Caco-2 (cell line): ENCODE measurements around the gene MORC3. TPM values are rescaled to one million over a fixed set of nuclear protein-coding genes. Genes with fewer than 3 reads are reported as not detected.

ENCODE experiments used
- BruUV-seq: library from RNA; stranded (reverse); fragments of 400-500 nt; replicated peaks from 2 replicates; lab custom pipeline; 2021; lab: Mats Ljungman, UMichigan
- CTCF ChIA-PET: fragments of 300-600 bp; sonication (Branson Sonifier 250); formaldehyde crosslinking; loops from one replicate; lab custom pipeline; 2022; ENCODE audit warnings: antibody characterized with exemption; lab: Charles Lee
- POLR2A ChIA-PET: fragments of 300-600 bp; sonication (Branson Sonifier 250); formaldehyde crosslinking; loops from one replicate; lab custom pipeline; 2022; ENCODE audit warnings: antibody characterized with exemption; lab: Charles Lee
- DNase-seq, 2 experiments: peaks; one replicate each; pipeline versions ENCODE4 v3.0.0 to v3.0.0-alpha.2; 2020 to 2022
- H3K27me3 ChIP-seq: replicated peaks from 2 replicates; pipeline ENCODE4 v1.6.0; 2011; ENCODE audit warnings: low read length; ENCODE audit not compliant: control insufficient read depth, insufficient read depth
- H3K36me3 ChIP-seq: 2 replicates; pipeline ENCODE4 v1.5.1; 2011; ENCODE audit warnings: low read length; ENCODE audit not compliant: control insufficient read depth, insufficient read depth
- H3K4me1 ChIP-seq: fragments of 250-450 bp; sonication (Bioruptor Pico); 2 replicates; pipeline ENCODE4 v1.5.1; 2020; ENCODE audit warnings: mild to moderate bottlenecking
- H3K4me3 ChIP-seq: 2 replicates; pipeline ENCODE4 v1.5.1; 2011; ENCODE audit warnings: low read depth, mild to moderate bottlenecking, control low read depth, low read length
- H3K9me3 ChIP-seq: fragments of 250-450 bp; sonication (Bioruptor Pico); 2 replicates; pipeline ENCODE4 v1.5.1; 2020; ENCODE audit warnings: mild to moderate bottlenecking, moderate library complexity
- H3K27ac Mint-ChIP-seq: one replicate; pipeline ENCODE4 v1.8.0; 2022; ENCODE audit warnings: mixed read lengths; ENCODE audit not compliant: unreplicated experiment
- H3K27me3 Mint-ChIP-seq: one replicate; pipeline ENCODE4 v1.8.0; 2022; ENCODE audit warnings: mixed read lengths; ENCODE audit not compliant: insufficient read depth, unreplicated experiment
- H3K36me3 Mint-ChIP-seq: one replicate; pipeline ENCODE4 v1.8.0; 2022; ENCODE audit warnings: mild to moderate bottlenecking, mixed read lengths; ENCODE audit not compliant: insufficient read depth, unreplicated experiment
- H3K4me1 Mint-ChIP-seq: one replicate; pipeline ENCODE4 v1.8.0; 2022; ENCODE audit warnings: low read depth, mixed read lengths; ENCODE audit not compliant: unreplicated experiment
- H3K4me3 Mint-ChIP-seq: one replicate; pipeline ENCODE4 v1.8.0; 2022; ENCODE audit warnings: mild to moderate bottlenecking, moderate library complexity, mixed read lengths; ENCODE audit not compliant: unreplicated experiment
- H3K9me3 Mint-ChIP-seq: one replicate; pipeline ENCODE4 v1.8.0; 2022; ENCODE audit warnings: mixed read lengths; ENCODE audit not compliant: unreplicated experiment
- intact Hi-C: fragments of 100-400 bp; cut with micrococcal nuclease; formaldehyde crosslinking; loops from one replicate; pipeline ENCODE4 v1.10.0; 2022; ENCODE audit not compliant: unreplicated experiment
- total RNA-seq: library from RNA; stranded (reverse); gene quantifications from 2 replicates; pipeline ENCODE4 v1.2.3, GENCODE V29; 2022
- TF ChIP-seq, protein P1 (sequence below), 2 experiments: fragments of 200-600 bp in 1 of 2; IDR thresholded peaks; 1 replicate in 1 of 2; 2 replicates in 1 of 2; pipeline versions ENCODE4 v1.5.1 to v1.8.0; 2011 to 2022; ENCODE audit warnings: antibody characterized with exemption in 1 of 2, control low read depth in 1 of 2, inconsistent platforms in 1 of 2, low read depth in 1 of 2, low read length in 1 of 2, mild to moderate bottlenecking in 1 of 2, moderate library complexity in 1 of 2; ENCODE audit not compliant: insufficient read depth in 1 of 2, severe bottlenecking in 1 of 2, unreplicated experiment in 1 of 2

The MORC3 gene
- total RNA-seq, 1 experiment from 2014 or later = 23.3 TPM

DNA sequence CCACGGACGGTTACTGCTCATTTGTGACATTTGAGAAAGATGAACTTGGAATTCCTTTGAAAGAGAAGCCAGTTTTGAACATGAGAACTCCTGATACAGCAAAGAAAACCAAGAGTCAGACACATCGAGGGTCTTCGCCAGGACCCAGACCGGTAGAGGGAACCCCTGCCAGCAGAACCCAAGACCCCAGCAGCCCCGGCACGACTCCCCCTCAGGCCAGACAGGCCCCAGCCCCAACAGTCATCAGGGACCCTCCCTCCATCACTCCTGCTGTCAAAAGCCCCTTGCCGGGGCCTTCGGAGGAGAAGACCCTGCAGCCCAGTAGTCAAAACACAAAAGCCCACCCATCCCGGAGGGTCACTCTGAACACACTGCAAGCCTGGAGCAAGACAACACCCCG, 92.9 kb downstream of the MORC3 start:
- no peaks in the 10 kb centered on the region for H3K9me3 ChIP-seq
- H3K4me3 Mint-ChIP-seq = no peak overlapping the region
- no peak for DNase-seq
- ChIA-PET CTCF (no interaction called here), POLR2A (no interaction called here)
- BruUV-seq = no TSS peak
- H3K27ac Mint-ChIP-seq = no peak overlapping the region
- peaks cover 50% of the 10 kb centered on the region for H3K36me3 Mint-ChIP-seq
- no peaks in the 10 kb centered on the region for H3K27me3 ChIP-seq
- intact Hi-C loops = no loop called here
- no peaks in the 10 kb centered on the region for H3K4me1 Mint-ChIP-seq
- H3K27me3 Mint-ChIP-seq = no peaks in the 10 kb centered on the region
- no peak overlapping the region for H3K4me3 ChIP-seq
- H3K4me1 ChIP-seq = no peaks in the 10 kb centered on the region
- TF ChIP-seq, protein P1, sequence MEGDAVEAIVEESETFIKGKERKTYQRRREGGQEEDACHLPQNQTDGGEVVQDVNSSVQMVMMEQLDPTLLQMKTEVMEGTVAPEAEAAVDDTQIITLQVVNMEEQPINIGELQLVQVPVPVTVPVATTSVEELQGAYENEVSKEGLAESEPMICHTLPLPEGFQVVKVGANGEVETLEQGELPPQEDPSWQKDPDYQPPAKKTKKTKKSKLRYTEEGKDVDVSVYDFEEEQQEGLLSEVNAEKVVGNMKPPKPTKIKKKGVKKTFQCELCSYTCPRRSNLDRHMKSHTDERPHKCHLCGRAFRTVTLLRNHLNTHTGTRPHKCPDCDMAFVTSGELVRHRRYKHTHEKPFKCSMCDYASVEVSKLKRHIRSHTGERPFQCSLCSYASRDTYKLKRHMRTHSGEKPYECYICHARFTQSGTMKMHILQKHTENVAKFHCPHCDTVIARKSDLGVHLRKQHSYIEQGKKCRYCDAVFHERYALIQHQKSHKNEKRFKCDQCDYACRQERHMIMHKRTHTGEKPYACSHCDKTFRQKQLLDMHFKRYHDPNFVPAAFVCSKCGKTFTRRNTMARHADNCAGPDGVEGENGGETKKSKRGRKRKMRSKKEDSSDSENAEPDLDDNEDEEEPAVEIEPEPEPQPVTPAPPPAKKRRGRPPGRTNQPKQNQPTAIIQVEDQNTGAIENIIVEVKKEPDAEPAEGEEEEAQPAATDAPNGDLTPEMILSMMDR (IDR thresholded peaks at IDR 0.05; ENCODE audit: insufficient read depth in 1 of 2, low read depth in 1 of 2, low read length in 1 of 2, severe bottlenecking in 1 of 2, unreplicated experiment in 1 of 2) = no peak
- no peaks in the 10 kb centered on the region for H3K9me3 Mint-ChIP-seq
- H3K36me3 ChIP-seq = no peaks in the 10 kb centered on the region

DNA sequence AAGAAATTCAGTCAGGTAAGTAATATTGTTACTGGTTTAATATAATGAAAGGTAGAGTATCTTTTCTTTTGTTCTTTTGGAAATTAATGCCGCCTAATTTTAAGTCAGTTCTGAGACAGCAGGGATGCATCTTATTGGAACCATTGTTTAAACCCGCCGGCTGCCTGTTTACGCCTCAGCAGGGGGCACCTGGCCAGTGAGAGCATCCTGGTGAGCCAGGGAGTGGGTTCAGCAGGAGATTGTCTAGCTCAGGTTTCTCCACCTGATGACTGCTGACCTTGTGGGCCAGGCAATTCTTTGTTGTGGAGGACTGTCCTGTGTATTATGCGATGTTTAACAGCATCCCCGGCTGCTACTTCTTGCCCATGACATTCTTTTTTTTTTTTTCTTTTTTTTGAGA, 95.4 kb downstream of the MORC3 start:
- POLR2A ChIA-PET = interaction anchor here (0.5 kb wide), 1 partner anchor 96 kb away, joined by 3 read pairs; no protein-coding TSS in a partner anchor

DNA sequence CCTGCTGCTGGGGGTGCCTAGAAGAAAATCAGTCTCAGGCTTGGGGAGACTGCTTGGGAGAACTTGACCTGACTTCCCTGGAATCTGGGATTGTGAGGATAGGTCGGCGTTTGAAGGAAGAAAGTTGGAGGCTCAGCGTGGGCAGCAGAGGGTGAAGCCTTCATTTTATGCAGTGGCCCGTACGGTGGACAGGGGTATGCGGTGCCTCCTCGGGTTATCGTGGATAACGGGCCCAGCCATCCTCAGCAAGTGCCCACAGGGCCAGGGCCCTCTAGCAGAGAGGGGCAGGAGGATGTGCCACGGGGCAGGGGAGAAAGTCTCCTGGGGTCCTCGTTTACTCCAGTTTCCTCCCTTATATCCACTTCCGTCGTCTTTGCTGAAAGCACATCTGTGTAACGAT, 99.2 kb downstream of the MORC3 start:
- H3K4me1 Mint-ChIP-seq = no peaks in the 10 kb centered on the region
- Histone ChIP-seq H3K27me3 (no peaks in the 10 kb centered on the region), H3K36me3 (no peaks in the 10 kb centered on the region), H3K9me3 (no peaks in the 10 kb centered on the region), H3K4me3 (no peak overlapping the region), H3K4me1 (no peaks in the 10 kb centered on the region)
- POLR2A ChIA-PET = no interaction called here
- H3K4me3 Mint-ChIP-seq = no peak overlapping the region
- no TSS peak for BruUV-seq
- TF ChIP-seq, protein P1 (IDR thresholded peaks at IDR 0.05; ENCODE audit: insufficient read depth in 1 of 2, low read depth in 1 of 2, low read length in 1 of 2, severe bottlenecking in 1 of 2, unreplicated experiment in 1 of 2) = no peak
- no peak for DNase-seq
- intact Hi-C loops = no loop called here
- no peak overlapping the region for H3K27ac Mint-ChIP-seq
- CTCF ChIA-PET = no interaction called here
- H3K27me3 Mint-ChIP-seq = no peaks in the 10 kb centered on the region
- H3K36me3 Mint-ChIP-seq = peaks cover 11% of the 10 kb centered on the region
- H3K9me3 Mint-ChIP-seq = no peaks in the 10 kb centered on the region

More for the DNA sequence above, 95.4 kb downstream of the MORC3 start:
- Mint-ChIP-seq H3K4me1 (no peaks in the 10 kb centered on the region), H3K27ac (no peak overlapping the region), H3K27me3 (no peaks in the 10 kb centered on the region), H3K36me3 (peaks cover 38% of the 10 kb centered on the region), H3K4me3 (no peak overlapping the region), H3K9me3 (no peaks in the 10 kb centered on the region)
- no peak for DNase-seq
- Histone ChIP-seq H3K4me1 (no peaks in the 10 kb centered on the region), H3K9me3 (no peaks in the 10 kb centered on the region), H3K36me3 (no peaks in the 10 kb centered on the region), H3K4me3 (no peak overlapping the region), H3K27me3 (no peaks in the 10 kb centered on the region)
- CTCF ChIA-PET = no interaction called here
- TF ChIP-seq, protein P1 (IDR thresholded peaks at IDR 0.05; ENCODE audit: insufficient read depth in 1 of 2, low read depth in 1 of 2, low read length in 1 of 2, severe bottlenecking in 1 of 2, unreplicated experiment in 1 of 2) = no peak
- intact Hi-C loops = no loop called here
- BruUV-seq = no TSS peak
